HG03066 (cell line): ENCODE data around the gene PCDH1.
"Not testable (repeated sequence)": the region's sequence is repeated elsewhere in the genome, so short reads cannot be mapped to it uniquely, and the experiment has no call there.

ENCODE experiments used
- ATAC-seq: cut with Tn5 transposase; IDR thresholded peaks from one replicate; pipeline ENCODE4 v1.9.1; 2021; ENCODE audit warnings: low read depth; ENCODE audit not compliant: unreplicated experiment

PCDH1 gene

GRCh38 chr5:141840280-141840812, 37.9 kb downstream of the PCDH1 start:
- ATAC-seq: no peak

- no peak for ATAC-seq
Measured at GRCh38 chr5:141839015-141839513, 39.1 kb downstream of the PCDH1 start.

- no peak for ATAC-seq
Measured at GRCh38 chr5:141838326-141839014, 39.7 kb downstream of the PCDH1 start.

GRCh38 chr5:141835928-141836670, 42.1 kb downstream of the PCDH1 start:
- no peak for ATAC-seq

GRCh38 chr5:141834331-141834730, 43.9 kb downstream of the PCDH1 start:
- no peak for ATAC-seq

- no peak for ATAC-seq
Measured at GRCh38 chr5:141832131-141832530, 46.1 kb downstream of the PCDH1 start.

GRCh38 chr5:141828162-141828561, 50.0 kb downstream of the PCDH1 start:
- no peak for ATAC-seq

GRCh38 chr5:141826674-141827073, 51.5 kb downstream of the PCDH1 start:
- no peak for ATAC-seq

GRCh38 chr5:141825791-141826560, 52.2 kb downstream of the PCDH1 start:
- no peak for ATAC-seq

GRCh38 chr5:141825241-141825671, 53.0 kb downstream of the PCDH1 start:
- ATAC-seq: no peak

GRCh38 chr5:141824717-141825116, 53.5 kb downstream of the PCDH1 start:
- ATAC-seq: no peak

- ATAC-seq: no peak
Measured at GRCh38 chr5:141823056-141823455, 55.2 kb downstream of the PCDH1 start.

- no peak for ATAC-seq
Measured at GRCh38 chr5:141822144-141822543, 56.1 kb downstream of the PCDH1 start.

GRCh38 chr5:141821430-141821925, 56.7 kb downstream of the PCDH1 start:
- no peak for ATAC-seq

GRCh38 chr5:141820686-141821085, 57.5 kb downstream of the PCDH1 start:
- not testable (repeated sequence) for ATAC-seq

GRCh38 chr5:141817631-141818030, 60.6 kb downstream of the PCDH1 start:
- ATAC-seq: no peak

- ATAC-seq: no peak
Measured at GRCh38 chr5:141816598-141817399, 61.4 kb downstream of the PCDH1 start.

- ATAC-seq: no peak
Measured at GRCh38 chr5:141815796-141816180, 62.4 kb downstream of the PCDH1 start.

- no peak for ATAC-seq
Measured at GRCh38 chr5:141815051-141815795, 63.0 kb downstream of the PCDH1 start.
